ENCODE measurements around the gene SOX1.

DNA sequence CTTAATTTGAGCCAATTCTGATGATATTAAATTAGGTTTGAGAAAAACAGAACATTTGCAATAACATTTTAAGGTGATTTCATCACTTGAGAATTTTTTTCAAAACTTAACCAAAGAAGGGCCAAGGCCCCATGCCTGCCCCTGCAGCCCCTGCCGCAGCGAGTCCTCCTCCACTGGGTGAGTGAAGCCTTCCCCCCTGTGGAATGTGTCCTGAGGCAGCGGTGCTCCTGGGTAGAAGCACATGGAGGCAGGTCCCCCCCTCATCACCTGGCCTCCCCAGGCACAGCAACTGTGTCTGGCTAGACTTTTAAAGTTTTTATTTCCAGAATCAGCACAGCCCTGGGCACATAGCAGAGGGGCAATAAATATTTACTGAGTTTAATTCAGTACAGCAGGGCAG, 10.8 kb downstream of the SOX1 start:
- no peak for TF ChIP-seq NFIC (IDR thresholded peaks at IDR 0.05)
- TF ChIP-seq YY1 (IDR thresholded peaks at IDR 0.05; ENCODE audit: borderline replicate concordance in 1 of 3, control insufficient read depth in 1 of 3, extremely low read depth in 1 of 3, insufficient read depth in 3 of 3, insufficient read length in 1 of 3, insufficient replicate concordance in 2 of 3, low read depth in 1 of 3, low read length in 2 of 3) = no peak
- no peak for TF ChIP-seq MYNN (IDR thresholded peaks at IDR 0.05)
- TF ChIP-seq MYNN (CRISPR knock-in tag; IDR thresholded peaks at IDR 0.05) = no peak
- TF ChIP-seq CREB1 (IDR thresholded peaks at IDR 0.05) = no peak
- no peak for TF ChIP-seq CREB1 (CRISPR knock-in tag; IDR thresholded peaks at IDR 0.05)
- no peak for TF ChIP-seq EZH2 (IDR thresholded peaks at IDR 0.05; ENCODE audit: borderline replicate concordance, low read depth, low read length)
- no peak for TF ChIP-seq CHD7 (IDR thresholded peaks at IDR 0.05; ENCODE audit: low read depth, low read length)

Data from K562 (cell line).